Lung (tissue), 12 donors: Measurements from ENCODE around the gene CTLA4. TPM values are rescaled to one million over a fixed set of nuclear protein-coding genes. Genes with fewer than 3 reads are reported as not detected.

Experiments used
- ATAC-seq: fragments of 200-7000 bp; cut with Tn5 transposase; one replicate; pipeline ENCODE4 v1.9.1; 2020; ENCODE audit warnings: moderate number of reproducible peaks; ENCODE audit not compliant: insufficient read depth, low FRiP score
- DNase-seq, 3 donors: peaks; one replicate each; pipeline ENCODE4 v3.0.0-alpha.2; 2013 to 2017
- H3K27ac ChIP-seq, 2 donors: one replicate each; pipeline ENCODE4 v1.5.1; 2013; ENCODE audit warnings: mild to moderate bottlenecking in 2 of 2, moderate library complexity in 2 of 2, control low read depth in 1 of 2, inconsistent platforms in 1 of 2, low read depth in 1 of 2, low read length in 1 of 2
- H3K27me3 ChIP-seq, 3 donors: one replicate each; pipeline ENCODE4 v1.5.1; 2013; ENCODE audit warnings: low read length in 2 of 3; ENCODE audit not compliant: control insufficient read depth in 3 of 3, insufficient read depth in 3 of 3
- H3K36me3 ChIP-seq, 4 donors: one replicate each; pipeline ENCODE4 v1.5.1; 2013; ENCODE audit warnings: low read length in 4 of 4, mild to moderate bottlenecking in 1 of 4, moderate library complexity in 1 of 4; ENCODE audit not compliant: control insufficient read depth in 4 of 4, insufficient read depth in 4 of 4
- H3K4me1 ChIP-seq, 5 donors: one replicate each; pipeline ENCODE4 v1.5.1; 2013; ENCODE audit warnings: low read length in 5 of 5, mild to moderate bottlenecking in 2 of 5, moderate library complexity in 1 of 5; ENCODE audit not compliant: control insufficient read depth in 5 of 5, insufficient read depth in 5 of 5
- H3K4me3 ChIP-seq: one replicate; pipeline ENCODE4 v1.5.1; 2013; ENCODE audit warnings: mild to moderate bottlenecking, control low read depth, moderate library complexity
- H3K9ac ChIP-seq, 2 donors: one replicate each; pipeline ENCODE4 v1.5.1; 2013; ENCODE audit warnings: low read length in 2 of 2, control low read depth in 1 of 2; ENCODE audit not compliant: insufficient read depth in 1 of 2
- H3K9me3 ChIP-seq, 4 donors: one replicate each; pipeline ENCODE4 v1.5.1; 2013; ENCODE audit warnings: low read length in 3 of 4, mild to moderate bottlenecking in 1 of 4, moderate library complexity in 1 of 4; ENCODE audit not compliant: control insufficient read depth in 4 of 4, insufficient read depth in 3 of 4
- CTCF ChIP-seq: IDR thresholded peaks from 2 replicates; pipeline ENCODE4 v1.5.1; 2012; ENCODE audit warnings: mild to moderate bottlenecking; ENCODE audit errors: control extremely low read depth, extremely low read depth
- WGBS, 2 donors: extraction: QIAGEN DNeasy Blood & Tissue Kit; methylation state at CpG; one replicate each; pipeline ENCODE4 v1.1.7; 2013; 5-methylcytosine and 5-hydroxymethylcytosine counted together
- polyA plus RNA-seq, 2 donors: library from polyadenylated mRNA; stranded (reverse); fragments of 200-250 nt; gene quantifications; one replicate each; pipeline ENCODE4 v1.2.1, GENCODE V29; 2013
- total RNA-seq, 2 donors: library from RNA; depleted of rRNA in 1 of 2; stranded (reverse); fragments of >200 nt in 1 of 2; gene quantifications; one replicate each; pipeline ENCODE4 v1.2.1, GENCODE V29; 2014 to 2021
- donor health status: control.
- donor health status: control.
- donor health status: Bipolar disorder and iron deficiency.
- donor health status: healthy.
- donor health status: DM: yes; HTN: yes; CAD: no.

CTLA4 gene
- total and polyA plus RNA-seq, 4 donors, result 0.10 to 3.9 (median 1.4) TPM

GRCh38 chr2:203824603-203825002, 43.0 kb upstream of the CTLA4 start:
- no peak for ATAC-seq
- H3K27ac ChIP-seq, result no peak overlapping the region
- DNase-seq, result no peak
- no peak overlapping the region for H3K4me3 ChIP-seq
- peaks cover 0 to 3% (median 0%) of the 10 kb centered on the region in 5 donors for H3K4me1 ChIP-seq
- no peaks in the 10 kb centered on the region for H3K27me3 ChIP-seq
- whole genome bisulfite sequencing, 2 donors, result 83 to 86% methylated on average over 3 of the region's 3 CpGs
- no peak overlapping the region for H3K9ac ChIP-seq
- H3K9me3 ChIP-seq, result no peaks in the 10 kb centered on the region
- no peaks in the 10 kb centered on the region for H3K36me3 ChIP-seq
- TF ChIP-seq CTCF, result no peak

- Histone ChIP-seq H3K4me3 (no peak overlapping the region), H3K27me3 (no peaks in the 10 kb centered on the region), H3K9me3 (no peaks in the 10 kb centered on the region), H3K4me1 (no peaks in the 10 kb centered on the region), H3K9ac (no peak overlapping the region), H3K36me3 (no peaks in the 10 kb centered on the region), H3K27ac (no peak overlapping the region)
- 94 to 98% methylated on average over 1 of the region's 1 CpG for WGBS, 2 donors
- no peak for TF ChIP-seq CTCF
- DNase-seq, result no peak
- ATAC-seq, result no peak
These were observed 40.9 kb upstream of the CTLA4 start for GRCh38 chr2:203826704-203827103.

- WGBS, 2 donors, result 84 to 90% methylated on average over 9 of the region's 9 CpGs
- TF ChIP-seq CTCF, result no peak
- Histone ChIP-seq H3K9me3 (no peaks in the 10 kb centered on the region), H3K27ac (no peak overlapping the region), H3K4me1 (no peaks in the 10 kb centered on the region), H3K9ac (no peak overlapping the region), H3K27me3 (no peaks in the 10 kb centered on the region), H3K4me3 (no peak overlapping the region), H3K36me3 (no peaks in the 10 kb centered on the region)
- ATAC-seq (no peak), DNase-seq (no peak)
These were observed 37.1 kb upstream of the CTLA4 start for GRCh38 chr2:203830304-203831055.

GRCh38 chr2:203835420-203835819, 32.2 kb upstream of the CTLA4 start:
- H3K9ac ChIP-seq, result no peak overlapping the region
- H3K4me1 ChIP-seq, result no peaks in the 10 kb centered on the region
- no peak overlapping the region for H3K27ac ChIP-seq
- no peaks in the 10 kb centered on the region for H3K36me3 ChIP-seq
- no peaks in the 10 kb centered on the region for H3K27me3 ChIP-seq
- 94 to 97% methylated on average over 6 of the region's 6 CpGs for WGBS, 2 donors
- DNase-seq (no peak), ATAC-seq (no peak)
- H3K4me3 ChIP-seq, result no peak overlapping the region
- H3K9me3 ChIP-seq, result no peaks in the 10 kb centered on the region
- no peak for TF ChIP-seq CTCF
